Inflammatory macrophage (primary cell): ENCODE measurements around the gene VPS37D.

Source experiments
- DNase-seq, 2 donors: peaks; one replicate each; pipeline ENCODE4 v3.0.0-alpha.2; 2020 to 2022

Gene VPS37D

GRCh38 chr7:73681031-73681430, 13.4 kb downstream of the VPS37D start:
- DNase-seq = no peak

GRCh38 chr7:73682745-73683055, 15.1 kb downstream of the VPS37D start:
- DNase-seq = no peak

- peak; percentile 88 to 94 for DNase-seq
Measured at GRCh38 chr7:73683056-73683787, 15.6 kb downstream of the VPS37D start, which contains the start of the genes BUD23 and DNAJC30. Gene BUD23 (plus strand): TSS chr7:73683597. CDS start chr7:73683626, 29 bp downstream. Gene DNAJC30 (minus strand): TSS chr7:73683453. CDS start chr7:73683423, 30 bp downstream.

GRCh38 chr7:73683788-73684693, 16.4 kb downstream of the VPS37D start:
- no peak for DNase-seq

- DNase-seq = no peak
Measured at GRCh38 chr7:73685311-73685710, 17.7 kb downstream of the VPS37D start.

- DNase-seq = no peak
Measured at GRCh38 chr7:73688288-73688687, 20.7 kb downstream of the VPS37D start.

- no peak for DNase-seq
Measured at GRCh38 chr7:73690646-73691045, 23.0 kb downstream of the VPS37D start.

- DNase-seq = no peak
Measured at GRCh38 chr7:73696372-73696771, 28.7 kb downstream of the VPS37D start.

GRCh38 chr7:73698410-73698809, 30.8 kb downstream of the VPS37D start:
- DNase-seq = no peak

- no peak for DNase-seq
Measured at GRCh38 chr7:73699370-73700068, 31.9 kb downstream of the VPS37D start.

GRCh38 chr7:73700069-73700423, 32.4 kb downstream of the VPS37D start:
- DNase-seq = no peak

- no peak for DNase-seq
Measured at GRCh38 chr7:73700581-73701134, 33.0 kb downstream of the VPS37D start.

GRCh38 chr7:73701357-73701995, 33.8 kb downstream of the VPS37D start:
- DNase-seq = peak; percentile 33 to 52

GRCh38 chr7:73702226-73702625, 34.6 kb downstream of the VPS37D start:
- no peak for DNase-seq

- no peak for DNase-seq
Measured at GRCh38 chr7:73702665-73703064, 35.0 kb downstream of the VPS37D start.

- DNase-seq = no peak
Measured at GRCh38 chr7:73703225-73703624, 35.6 kb downstream of the VPS37D start.

- peak; percentile 41 to 47 for DNase-seq
Measured at GRCh38 chr7:73703757-73704639, 36.4 kb downstream of the VPS37D start.

GRCh38 chr7:73704640-73705550, 37.3 kb downstream of the VPS37D start:
- no peak for DNase-seq

- no peak for DNase-seq
Measured at GRCh38 chr7:73705551-73705920, 37.9 kb downstream of the VPS37D start.
